IPS-18a (cell line): Measurements from ENCODE around the gene FAM193A.
"Not testable (repeated sequence)": the region's sequence is repeated elsewhere in the genome, so short reads cannot be mapped to it uniquely, and the experiment has no call there.

Experiments
- H3K27ac ChIP-seq: one replicate; pipeline ENCODE4 v1.5.1; 2013; ENCODE audit warnings: low read length
- H3K27me3 ChIP-seq: one replicate; pipeline ENCODE4 v1.6.1; 2013; ENCODE audit warnings: mild to moderate bottlenecking, low read length; ENCODE audit not compliant: control insufficient read depth, insufficient read depth
- H3K36me3 ChIP-seq: one replicate; pipeline ENCODE4 v1.6.1; 2013; ENCODE audit warnings: low read depth, low read length; ENCODE audit not compliant: control insufficient read depth
- H3K4me1 ChIP-seq: one replicate; pipeline ENCODE4 v1.6.1; 2013; ENCODE audit warnings: low read depth, low read length; ENCODE audit not compliant: control insufficient read depth
- H3K4me3 ChIP-seq: one replicate; pipeline ENCODE4 v1.5.1; 2013; ENCODE audit warnings: low read length
- H3K9ac ChIP-seq: one replicate; pipeline ENCODE4 v1.6.1; 2013; ENCODE audit warnings: mild to moderate bottlenecking, low read length, moderate library complexity
- H3K9me3 ChIP-seq: one replicate; pipeline ENCODE4 v1.6.1; 2013; ENCODE audit warnings: low read depth, low read length; ENCODE audit not compliant: control insufficient read depth

The FAM193A gene

GRCh38 chr4:2623442-2623841 lies 87.0 kb downstream of the FAM193A start:
- peaks cover 21% of the 10 kb centered on the region for H3K36me3 ChIP-seq
- H3K9ac ChIP-seq, result no peak overlapping the region
- H3K4me3 ChIP-seq, result no peak overlapping the region
- peaks cover 26% of the 10 kb centered on the region for H3K4me1 ChIP-seq
- no peak overlapping the region for H3K27ac ChIP-seq
- no peaks in the 10 kb centered on the region for H3K27me3 ChIP-seq
- H3K9me3 ChIP-seq, result no peaks in the 10 kb centered on the region

- H3K4me1 ChIP-seq, result peaks cover 17% of the 10 kb centered on the region
- no peaks in the 10 kb centered on the region for H3K9me3 ChIP-seq
- no peaks in the 10 kb centered on the region for H3K27me3 ChIP-seq
- H3K4me3 ChIP-seq, result no peak overlapping the region
- H3K36me3 ChIP-seq, result peaks cover 28% of the 10 kb centered on the region
- H3K27ac ChIP-seq, result no peak overlapping the region
- H3K9ac ChIP-seq, result no peak overlapping the region
Measured at GRCh38 chr4:2624782-2625530, 88.5 kb downstream of the FAM193A start.

GRCh38 chr4:2626231-2626630 lies 89.8 kb downstream of the FAM193A start:
- Histone ChIP-seq H3K9me3 (no peaks in the 10 kb centered on the region), H3K4me3 (no peak overlapping the region), H3K27me3 (no peaks in the 10 kb centered on the region), H3K36me3 (peaks cover 32% of the 10 kb centered on the region), H3K4me1 (peaks cover 10% of the 10 kb centered on the region), H3K27ac (no peak overlapping the region), H3K9ac (no peak overlapping the region)

- Histone ChIP-seq H3K9me3 (no peaks in the 10 kb centered on the region), H3K4me3 (no peak overlapping the region), H3K9ac (no peak overlapping the region), H3K36me3 (peaks cover 43% of the 10 kb centered on the region), H3K4me1 (no peaks in the 10 kb centered on the region), H3K27me3 (no peaks in the 10 kb centered on the region), H3K27ac (no peak overlapping the region)
Measured at GRCh38 chr4:2630556-2631273, 94.3 kb downstream of the FAM193A start.

GRCh38 chr4:2634014-2634413 lies 97.6 kb downstream of the FAM193A start:
- Histone ChIP-seq H3K36me3 (peaks cover 40% of the 10 kb centered on the region), H3K4me1 (no peaks in the 10 kb centered on the region), H3K4me3 (no peak overlapping the region), H3K27me3 (no peaks in the 10 kb centered on the region), H3K27ac (no peak overlapping the region), H3K9me3 (no peaks in the 10 kb centered on the region), H3K9ac (no peak overlapping the region)

GRCh38 chr4:2636331-2636730 lies 99.9 kb downstream of the FAM193A start:
- H3K27me3 ChIP-seq, result no peaks in the 10 kb centered on the region
- no peak overlapping the region for H3K4me3 ChIP-seq
- no peak overlapping the region for H3K27ac ChIP-seq
- no peaks in the 10 kb centered on the region for H3K4me1 ChIP-seq
- H3K9me3 ChIP-seq, result no peaks in the 10 kb centered on the region
- H3K9ac ChIP-seq, result no peak overlapping the region
- peaks cover 47% of the 10 kb centered on the region for H3K36me3 ChIP-seq

- H3K4me3 ChIP-seq, H3K4me1 ChIP-seq, H3K27ac ChIP-seq, H3K27me3 ChIP-seq, H3K9me3 ChIP-seq, H3K9ac ChIP-seq: not testable (repeated sequence)
- peaks cover 44% of the 10 kb centered on the region for H3K36me3 ChIP-seq
Measured at GRCh38 chr4:2636994-2637393, 100.5 kb downstream of the FAM193A start.

- peaks cover 44% of the 10 kb centered on the region for H3K36me3 ChIP-seq
Measured at GRCh38 chr4:2637956-2638552, 101.6 kb downstream of the FAM193A start.

GRCh38 chr4:2638730-2639129 lies 102.3 kb downstream of the FAM193A start:
- Histone ChIP-seq H3K27ac (no peak overlapping the region), H3K9me3 (no peaks in the 10 kb centered on the region), H3K4me1 (no peaks in the 10 kb centered on the region), H3K27me3 (no peaks in the 10 kb centered on the region), H3K36me3 (peaks cover 44% of the 10 kb centered on the region), H3K9ac (no peak overlapping the region), H3K4me3 (no peak overlapping the region)

More at GRCh38 chr4:2637956-2638552, 101.6 kb downstream of the FAM193A start:
- Histone ChIP-seq H3K9ac (no peak overlapping the region), H3K4me3 (no peak overlapping the region), H3K4me1 (no peaks in the 10 kb centered on the region), H3K27ac (no peak overlapping the region), H3K27me3 (no peaks in the 10 kb centered on the region), H3K9me3 (no peaks in the 10 kb centered on the region)

GRCh38 chr4:2642968-2643367 lies 106.5 kb downstream of the FAM193A start:
- H3K36me3 ChIP-seq, result peaks cover 49% of the 10 kb centered on the region
- H3K9ac ChIP-seq, result no peak overlapping the region
- H3K4me3 ChIP-seq, result no peak overlapping the region
- no peaks in the 10 kb centered on the region for H3K27me3 ChIP-seq
- H3K27ac ChIP-seq, result no peak overlapping the region
- no peaks in the 10 kb centered on the region for H3K4me1 ChIP-seq
- no peaks in the 10 kb centered on the region for H3K9me3 ChIP-seq

- Histone ChIP-seq H3K4me3 (no peak overlapping the region), H3K36me3 (peaks cover 49% of the 10 kb centered on the region), H3K4me1 (no peaks in the 10 kb centered on the region), H3K27ac (no peak overlapping the region), H3K27me3 (no peaks in the 10 kb centered on the region), H3K9me3 (no peaks in the 10 kb centered on the region), H3K9ac (no peak overlapping the region)
Measured at GRCh38 chr4:2643555-2643954, 107.1 kb downstream of the FAM193A start.
